SK-N-SH treated with all-trans-retinoic acid at 6 μM for 48 hours (cell line): ENCODE measurements around the gene MEGF9.

Experiments used
- ARNTL ChIP-seq: fragments of 450-650 bp; formaldehyde crosslinking; IDR thresholded peaks from 2 replicates; pipeline ENCODE4 v1.5.0; 2020; ENCODE audit warnings: low read depth, mild to moderate bottlenecking, moderate library complexity, borderline replicate concordance
- CSDC2 ChIP-seq: fragments of 250-450 bp; sonication (Bioruptor Pico); IDR thresholded peaks from 2 replicates; pipeline ENCODE4 v1.5.0; 2020; ENCODE audit warnings: mild to moderate bottlenecking, moderate library complexity
- ESRRG ChIP-seq: fragments of 250-450 bp; sonication (Bioruptor Pico); IDR thresholded peaks from 2 replicates; pipeline ENCODE4 v1.6.1; 2021; ENCODE audit warnings: mild to moderate bottlenecking
- GLIS3 ChIP-seq: fragments of 250-450 bp; sonication (Bioruptor Pico); IDR thresholded peaks from 2 replicates; pipeline ENCODE4 v1.5.0; 2020; ENCODE audit warnings: mild to moderate bottlenecking, moderate library complexity
- ISL1 ChIP-seq: fragments of 250-450 bp; sonication (Bioruptor Pico); IDR thresholded peaks from 2 replicates; pipeline ENCODE4 v2.1.2; 2022; ENCODE audit warnings: mild to moderate bottlenecking, moderate library complexity
- OSR1 ChIP-seq: fragments of 250-450 bp; sonication (Bioruptor Pico); IDR thresholded peaks from 2 replicates; pipeline ENCODE4 v1.8.0; 2022; ENCODE audit warnings: moderate library complexity, mild to moderate bottlenecking, inconsistent platforms
- TCF4 ChIP-seq: fragments of 250-450 bp; sonication (Bioruptor Pico); IDR thresholded peaks from 2 replicates; pipeline ENCODE4 v1.8.0; 2021; ENCODE audit warnings: mild to moderate bottlenecking, moderate library complexity, borderline replicate concordance
- ZNF565 ChIP-seq: fragments of 450-650 bp; formaldehyde crosslinking; conservative IDR thresholded peaks from 2 replicates; pipeline ENCODE4 v1.5.0; 2020; ENCODE audit warnings: low read depth, mild to moderate bottlenecking, moderate library complexity
- TF ChIP-seq, protein P1 (sequence below): fragments of 250-450 bp; sonication (Bioruptor Pico); IDR thresholded peaks from 2 replicates; pipeline ENCODE4 v1.8.0; 2021; ENCODE audit warnings: low read depth, mild to moderate bottlenecking, moderate library complexity, borderline replicate concordance
- TF ChIP-seq, protein P2 (sequence below): fragments of 250-450 bp; sonication (Bioruptor Pico); IDR thresholded peaks from 2 replicates; pipeline ENCODE4 v1.8.0; 2020; ENCODE audit warnings: mild to moderate bottlenecking, moderate library complexity, borderline replicate concordance
- TF ChIP-seq, protein P3 (sequence below): fragments of 250-450 bp; sonication (Bioruptor Pico); IDR thresholded peaks from 2 replicates; pipeline ENCODE4 v1.5.1; 2020; ENCODE audit warnings: low read depth, mild to moderate bottlenecking, moderate library complexity

- TF ChIP-seq OSR1 (CRISPR knock-in tag) = no peak
- TF ChIP-seq, protein P1, sequence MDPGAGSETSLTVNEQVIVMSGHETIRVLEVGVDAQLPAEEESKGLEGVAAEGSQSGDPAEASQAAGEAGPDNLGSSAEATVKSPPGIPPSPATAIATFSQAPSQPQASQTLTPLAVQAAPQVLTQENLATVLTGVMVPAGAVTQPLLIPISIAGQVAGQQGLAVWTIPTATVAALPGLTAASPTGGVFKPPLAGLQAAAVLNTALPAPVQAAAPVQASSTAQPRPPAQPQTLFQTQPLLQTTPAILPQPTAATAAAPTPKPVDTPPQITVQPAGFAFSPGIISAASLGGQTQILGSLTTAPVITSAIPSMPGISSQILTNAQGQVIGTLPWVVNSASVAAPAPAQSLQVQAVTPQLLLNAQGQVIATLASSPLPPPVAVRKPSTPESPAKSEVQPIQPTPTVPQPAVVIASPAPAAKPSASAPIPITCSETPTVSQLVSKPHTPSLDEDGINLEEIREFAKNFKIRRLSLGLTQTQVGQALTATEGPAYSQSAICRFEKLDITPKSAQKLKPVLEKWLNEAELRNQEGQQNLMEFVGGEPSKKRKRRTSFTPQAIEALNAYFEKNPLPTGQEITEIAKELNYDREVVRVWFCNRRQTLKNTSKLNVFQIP (CRISPR knock-in tag) = no peak
- TF ChIP-seq, protein P2, sequence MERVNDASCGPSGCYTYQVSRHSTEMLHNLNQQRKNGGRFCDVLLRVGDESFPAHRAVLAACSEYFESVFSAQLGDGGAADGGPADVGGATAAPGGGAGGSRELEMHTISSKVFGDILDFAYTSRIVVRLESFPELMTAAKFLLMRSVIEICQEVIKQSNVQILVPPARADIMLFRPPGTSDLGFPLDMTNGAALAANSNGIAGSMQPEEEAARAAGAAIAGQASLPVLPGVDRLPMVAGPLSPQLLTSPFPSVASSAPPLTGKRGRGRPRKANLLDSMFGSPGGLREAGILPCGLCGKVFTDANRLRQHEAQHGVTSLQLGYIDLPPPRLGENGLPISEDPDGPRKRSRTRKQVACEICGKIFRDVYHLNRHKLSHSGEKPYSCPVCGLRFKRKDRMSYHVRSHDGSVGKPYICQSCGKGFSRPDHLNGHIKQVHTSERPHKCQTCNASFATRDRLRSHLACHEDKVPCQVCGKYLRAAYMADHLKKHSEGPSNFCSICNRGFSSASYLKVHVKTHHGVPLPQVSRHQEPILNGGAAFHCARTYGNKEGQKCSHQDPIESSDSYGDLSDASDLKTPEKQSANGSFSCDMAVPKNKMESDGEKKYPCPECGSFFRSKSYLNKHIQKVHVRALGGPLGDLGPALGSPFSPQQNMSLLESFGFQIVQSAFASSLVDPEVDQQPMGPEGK (CRISPR knock-in tag) = no peak
- TF ChIP-seq, protein P3, sequence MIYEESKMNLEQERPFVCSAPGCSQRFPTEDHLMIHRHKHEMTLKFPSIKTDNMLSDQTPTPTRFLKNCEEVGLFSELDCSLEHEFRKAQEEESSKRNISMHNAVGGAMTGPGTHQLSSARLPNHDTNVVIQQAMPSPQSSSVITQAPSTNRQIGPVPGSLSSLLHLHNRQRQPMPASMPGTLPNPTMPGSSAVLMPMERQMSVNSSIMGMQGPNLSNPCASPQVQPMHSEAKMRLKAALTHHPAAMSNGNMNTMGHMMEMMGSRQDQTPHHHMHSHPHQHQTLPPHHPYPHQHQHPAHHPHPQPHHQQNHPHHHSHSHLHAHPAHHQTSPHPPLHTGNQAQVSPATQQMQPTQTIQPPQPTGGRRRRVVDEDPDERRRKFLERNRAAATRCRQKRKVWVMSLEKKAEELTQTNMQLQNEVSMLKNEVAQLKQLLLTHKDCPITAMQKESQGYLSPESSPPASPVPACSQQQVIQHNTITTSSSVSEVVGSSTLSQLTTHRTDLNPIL (CRISPR knock-in tag) = no peak
- TF ChIP-seq ZNF565 (CRISPR knock-in tag) = no peak
- TF ChIP-seq ESRRG (CRISPR knock-in tag) = no peak
- no peak for TF ChIP-seq CSDC2 (CRISPR knock-in tag)
- TF ChIP-seq ARNTL (CRISPR knock-in tag) = no peak
- TF ChIP-seq TCF4 (CRISPR knock-in tag) = no peak
- TF ChIP-seq GLIS3 = no peak
- TF ChIP-seq ISL1 (CRISPR knock-in tag) = no peak
These were observed 1.7 kb downstream of the MEGF9 start for GRCh38 chr9:120712539-120713031.
